HL-60/S4 treated with retinoic acid at 250 ng/mL for 4 days and 3 days (cell line): Measurements from ENCODE around the gene UBAP1.
"Not testable (repeated sequence)": the region's sequence is repeated elsewhere in the genome, so short reads cannot be mapped to it uniquely, and the experiment has no call there.

Experiments
- in situ Hi-C: fragments of 300-500 bp; cut with MboI; formaldehyde crosslinking; loops from 2 replicates; pipeline ENCODE4 v1.7.0; 2022; ENCODE audit warnings: low sequenced_read_pairs

The UBAP1 gene

DNA sequence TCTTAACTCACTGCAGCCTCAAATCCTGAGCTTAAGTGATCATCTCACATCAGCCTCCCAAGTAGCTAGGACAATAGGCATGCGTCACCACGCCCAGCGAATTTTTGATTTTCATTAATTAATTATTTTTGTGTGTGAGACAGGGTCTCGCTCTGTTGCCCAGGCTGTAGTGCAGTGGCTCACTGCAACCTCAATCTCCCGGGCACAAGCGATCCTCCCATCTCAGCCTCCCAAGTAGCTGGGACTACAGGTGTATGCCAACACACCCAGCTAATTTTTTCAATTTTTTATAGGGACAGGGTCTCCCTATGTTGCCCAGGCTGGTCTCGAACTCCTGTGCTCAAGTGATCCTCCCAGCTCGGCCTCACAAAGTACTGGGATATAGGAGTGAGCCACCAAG, 41.4 kb downstream of the UBAP1 start:
- in situ Hi-C loops, result no loop called here

GRCh38 chr9:34224349-34224748, 45.5 kb downstream of the UBAP1 start:
- in situ Hi-C loops, result no loop called here

- in situ Hi-C loops, result not testable (repeated sequence)
Observed at GRCh38 chr9:34226144-34226760, 47.4 kb downstream of the UBAP1 start.

GRCh38 chr9:34227445-34227844, 48.6 kb downstream of the UBAP1 start:
- in situ Hi-C loops, result no loop called here

- in situ Hi-C loops, result no loop called here
Observed at GRCh38 chr9:34230556-34230955, 51.7 kb downstream of the UBAP1 start.

DNA sequence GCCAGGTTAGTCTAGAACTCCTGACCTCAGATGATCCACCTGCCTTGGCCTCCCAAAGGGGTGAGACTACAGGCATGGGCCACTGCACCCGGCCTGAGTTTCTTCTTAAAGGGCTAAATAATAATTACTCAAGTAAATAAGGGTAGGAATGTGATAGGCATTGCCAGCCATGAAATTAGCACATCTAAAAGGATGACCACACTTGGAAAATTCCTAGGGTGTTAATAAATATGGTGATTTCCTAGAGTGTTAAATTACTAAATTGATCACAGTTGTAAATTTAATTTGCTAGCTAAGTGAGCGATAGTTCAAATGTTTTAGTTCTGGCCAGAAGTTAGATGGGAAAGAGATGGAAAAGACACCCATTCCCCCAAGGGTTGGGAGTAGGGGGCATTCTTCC, 53.4 kb downstream of the UBAP1 start:
- in situ Hi-C loops, result no loop called here

DNA sequence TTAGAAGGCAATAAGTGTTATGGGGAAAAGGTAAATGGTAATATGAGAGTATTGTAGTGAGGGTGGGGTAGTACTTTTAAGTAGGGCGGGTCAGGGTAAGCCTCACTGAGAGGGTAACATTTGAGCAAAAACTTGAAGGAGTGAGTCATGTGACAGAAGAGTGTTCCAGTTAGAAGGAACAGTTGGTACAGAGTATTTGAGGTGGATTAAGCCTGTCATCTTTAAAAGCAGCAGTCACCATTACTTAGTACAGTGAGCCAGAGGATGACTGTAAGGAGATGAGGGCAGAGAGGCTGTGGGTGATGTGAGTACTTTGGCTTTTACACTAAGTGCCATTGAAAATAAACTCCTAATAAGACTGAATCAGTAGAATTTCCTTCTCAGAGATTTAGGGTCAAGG, 54.8 kb downstream of the UBAP1 start:
- in situ Hi-C loops, result no loop called here

DNA sequence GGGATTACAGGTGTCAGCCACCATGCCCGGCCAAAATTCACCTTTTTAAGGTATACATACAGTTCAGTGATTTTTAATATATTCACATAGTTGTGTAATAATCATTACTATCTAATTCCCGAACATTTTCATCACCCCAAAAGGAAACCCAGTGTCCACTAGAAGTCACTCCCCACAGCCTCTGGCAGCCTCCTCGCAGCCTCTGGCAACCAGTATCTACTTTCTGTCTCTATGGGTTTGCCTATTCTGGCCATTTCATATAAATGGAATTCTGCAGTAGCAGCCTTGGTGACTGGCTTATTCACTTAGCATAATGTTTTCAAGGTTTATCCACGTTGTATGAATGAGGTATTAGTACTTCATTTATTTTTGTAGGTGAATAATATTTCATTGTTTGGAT, 59.0 kb downstream of the UBAP1 start:
- in situ Hi-C loops, result no loop called here

- in situ Hi-C loops, result no loop called here
Observed at GRCh38 chr9:34240006-34240405, 61.2 kb downstream of the UBAP1 start.

- in situ Hi-C loops, result no loop called here
Observed at GRCh38 chr9:34242830-34243229, 64.0 kb downstream of the UBAP1 start.

- in situ Hi-C loops, result not testable (repeated sequence)
Observed at GRCh38 chr9:34245212-34245611, 66.4 kb downstream of the UBAP1 start.

GRCh38 chr9:34246453-34246852, 67.6 kb downstream of the UBAP1 start:
- in situ Hi-C loops, result no loop called here

GRCh38 chr9:34247782-34248181, 68.9 kb downstream of the UBAP1 start:
- in situ Hi-C loops, result not testable (repeated sequence)

DNA sequence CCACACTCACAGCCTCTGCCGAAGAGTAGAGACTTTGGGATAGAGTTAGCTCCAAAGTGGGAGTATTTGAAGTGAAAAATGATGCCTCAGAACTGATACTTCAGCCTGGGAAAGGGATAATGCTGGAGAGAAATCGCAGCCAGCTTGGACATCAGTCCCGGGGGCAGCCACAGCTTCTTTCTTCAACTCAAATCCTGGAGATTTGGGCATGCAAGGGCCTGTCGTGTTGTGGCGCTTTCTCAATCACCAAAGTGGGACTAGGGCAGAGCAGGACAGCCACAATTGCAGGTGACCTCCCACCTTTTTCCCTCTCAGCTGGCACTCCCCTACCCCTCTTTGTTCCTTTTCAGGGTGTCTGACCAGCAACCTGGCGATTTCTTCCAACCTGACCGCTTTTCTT, 70.4 kb downstream of the UBAP1 start:
- in situ Hi-C loops, result no loop called here

DNA sequence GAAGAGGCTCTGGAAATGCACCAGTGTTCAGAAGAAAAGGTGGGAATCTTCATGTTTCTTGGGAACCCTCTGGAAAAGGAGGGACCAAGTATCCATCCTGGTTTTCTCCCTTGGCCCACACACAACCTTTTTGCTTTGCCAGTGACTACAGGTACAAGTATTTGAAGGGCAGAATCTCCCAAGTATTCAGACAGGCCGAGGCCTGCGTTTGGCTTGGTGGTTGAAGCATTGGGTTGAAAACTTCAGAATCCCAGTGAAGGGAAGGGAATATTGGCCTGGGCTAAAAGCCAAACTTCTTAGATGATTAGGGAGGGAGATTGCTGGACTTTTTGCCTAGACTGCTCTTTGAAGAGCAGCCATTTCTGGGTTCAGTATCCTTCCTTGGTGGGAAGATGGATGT, 71.9 kb downstream of the UBAP1 start:
- in situ Hi-C loops, result no loop called here

DNA sequence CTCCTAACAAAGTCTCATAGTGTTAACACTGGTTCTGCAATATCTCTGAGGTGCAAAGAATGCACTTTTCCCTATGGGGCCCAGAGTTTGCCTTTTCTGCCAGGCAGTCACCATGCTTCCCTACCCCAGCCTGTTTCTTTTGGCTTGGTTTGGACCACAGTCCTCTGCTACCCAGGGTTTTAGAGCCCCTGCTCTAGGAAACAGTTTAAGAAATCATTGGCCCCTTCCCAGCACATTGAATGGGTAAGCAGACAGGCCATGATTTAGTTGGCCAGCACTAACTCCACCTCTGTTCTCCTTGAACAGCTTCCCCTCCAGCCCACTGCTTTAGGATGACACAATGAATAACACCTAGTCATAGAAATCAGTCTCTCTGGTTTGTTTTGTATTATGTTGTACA, 73.2 kb downstream of the UBAP1 start:
- in situ Hi-C loops, result no loop called here

DNA sequence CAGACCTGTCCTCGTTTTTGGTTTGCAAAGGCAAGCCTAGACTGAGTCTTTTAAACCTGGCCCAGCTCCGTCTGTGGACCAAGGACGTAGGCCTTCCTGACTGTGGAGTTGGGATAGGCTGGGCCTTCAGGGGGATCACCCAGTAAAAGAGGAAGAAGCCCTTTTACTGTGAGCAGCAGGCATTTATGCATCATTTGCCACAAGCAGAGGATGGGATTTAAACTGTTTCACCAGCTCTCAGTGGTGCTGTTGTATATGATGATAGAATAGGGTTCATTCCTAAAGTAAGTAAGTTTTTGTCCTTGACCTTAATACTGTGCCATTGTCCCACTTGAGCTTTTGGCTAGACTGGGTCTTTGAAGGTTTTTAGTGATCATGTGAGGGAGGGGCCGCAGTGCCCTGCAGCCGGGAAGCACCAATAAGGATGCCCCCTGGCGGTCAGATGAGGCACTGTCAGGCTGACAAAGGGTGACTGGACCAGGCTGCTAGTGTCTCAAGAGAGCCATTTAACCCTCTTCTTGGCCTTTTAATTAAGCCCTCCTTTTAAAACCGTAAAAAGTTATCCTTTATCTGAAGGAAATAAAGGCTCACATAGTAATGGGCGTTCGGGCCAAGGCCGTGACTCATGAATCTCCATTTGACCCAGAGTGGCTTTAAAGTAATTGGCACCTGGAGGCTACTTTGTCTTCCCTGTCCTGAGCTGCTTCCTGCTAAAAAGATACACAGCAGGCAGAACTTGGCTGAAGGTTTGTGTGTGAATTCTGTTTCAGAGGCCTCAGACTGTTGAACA, 74.0 kb downstream of the UBAP1 start:
- in situ Hi-C loops, result no loop called here

DNA sequence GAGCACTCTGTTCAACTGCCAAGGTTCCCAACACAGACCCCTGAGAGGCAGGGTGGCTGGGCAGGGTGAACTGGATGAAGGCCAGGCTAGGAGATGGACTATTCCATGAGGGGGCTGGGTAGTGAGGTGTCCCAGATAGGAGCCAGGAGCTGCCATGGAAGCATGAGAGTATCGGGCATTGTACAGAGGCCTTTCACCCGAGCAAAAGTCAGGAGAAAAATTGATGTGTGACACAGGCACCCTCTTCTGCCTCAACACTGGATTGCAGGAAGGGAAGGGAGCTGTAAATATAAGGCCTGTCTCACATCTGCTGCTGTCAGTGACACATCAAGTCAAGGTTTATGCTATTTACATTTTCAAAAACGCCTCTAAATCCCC, 74.6 kb downstream of the UBAP1 start:
- in situ Hi-C loops, result no loop called here

GRCh38 chr9:34254141-34254913, 75.5 kb downstream of the UBAP1 start:
- in situ Hi-C loops, result no loop called here

GRCh38 chr9:34254966-34255825, 76.4 kb downstream of the UBAP1 start:
- in situ Hi-C loops, result no loop called here

DNA sequence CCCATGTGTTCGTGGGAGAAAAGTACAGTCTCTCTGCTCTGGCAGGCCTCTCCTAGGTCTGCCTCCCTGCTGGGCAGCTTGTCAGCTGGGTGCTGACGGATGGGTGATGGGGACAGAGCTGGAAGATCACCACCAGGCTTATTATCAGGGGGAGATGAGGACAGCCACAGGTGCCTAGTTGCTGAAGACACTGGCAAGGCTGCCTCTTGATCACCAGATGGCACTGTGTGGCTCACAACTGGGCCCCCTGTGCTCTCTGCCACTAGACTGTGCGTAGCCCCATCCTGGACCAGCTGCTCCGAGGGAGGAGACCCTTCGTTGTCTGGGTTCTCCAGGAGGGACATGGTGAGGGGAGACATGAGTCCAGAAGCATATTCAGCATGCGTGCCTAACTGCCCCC, 77.3 kb downstream of the UBAP1 start:
- in situ Hi-C loops, result no loop called here
